ENCODE data around the gene ZFPM1. TPM values are rescaled to one million over a fixed set of nuclear protein-coding genes. Genes with fewer than 3 reads are reported as not detected.

ZFPM1 gene
- total RNA-seq, 1 experiment from 2014 or later = 3.9 TPM

- no peaks in the 10 kb centered on the region for H3K36me3 ChIP-seq (ENCODE audit: control insufficient read depth, insufficient read depth, low read length)
Measured at GRCh38 chr16:88578446-88579313, 125.6 kb downstream of the ZFPM1 start.

DNA sequence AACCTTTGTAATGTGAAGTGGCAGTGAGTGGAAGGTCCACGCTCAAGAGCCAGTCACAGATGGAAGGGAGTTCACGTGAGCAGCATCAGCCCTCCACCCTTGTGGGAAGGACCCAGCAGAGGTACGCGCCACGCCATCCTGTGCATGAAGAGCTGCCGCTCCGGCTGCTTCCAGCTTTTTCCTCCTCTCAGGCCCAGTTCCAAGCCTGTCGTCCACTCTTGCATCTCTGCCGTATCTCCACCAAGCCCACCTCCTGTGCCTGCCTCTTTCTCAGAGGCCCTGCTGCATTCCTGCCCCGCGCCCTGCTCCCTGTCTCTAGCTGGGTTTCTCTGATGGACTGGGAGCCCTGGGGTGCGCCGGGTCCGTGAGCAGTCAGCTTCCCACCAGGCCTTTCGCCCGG, 127.3 kb downstream of the ZFPM1 start:
- no TSS peak for BruUV-seq (replicated peaks)
- no peak for ATAC-seq
- ChIA-PET CTCF (no interaction called here), POLR2A (interaction anchor here (0.6 kb wide), 1 partner anchor 10 kb away, joined by 3 read pairs; the partner anchor contains the start of gene ZC3H18)
- Histone ChIP-seq H3K9me3 (ENCODE audit: control insufficient read depth, insufficient read depth, low read depth, low read length) (no peaks in the 10 kb centered on the region), H3K36me3 (ENCODE audit: control insufficient read depth, insufficient read depth, low read length) (no peaks in the 10 kb centered on the region), H3K4me1 (ENCODE audit: control insufficient read depth, insufficient read depth, low read length) (no peaks in the 10 kb centered on the region), H3K4me3 (ENCODE audit: low read depth in 2 of 2, low read length in 2 of 2) (no peak overlapping the region), H3K27ac (ENCODE audit: low read length) (no peak overlapping the region), H3K27me3 (ENCODE audit: control insufficient read depth, insufficient read depth, low read length) (no peaks in the 10 kb centered on the region)
- DNase-seq (ENCODE audit: low read depth, low spot score) = no peak
- in situ Hi-C loops (cut with HindIII; ENCODE audit: low pct_unique_long_range_greater_than_20kb, low sequenced_read_pairs) = no loop called here
- TF ChIP-seq POLR2AphosphoS5 (IDR thresholded peaks at IDR 0.05; ENCODE audit: low read depth, low read length) (no peak), TCF7L2 (IDR thresholded peaks at IDR 0.05; ENCODE audit: low read depth, low read length) (no peak), REST (IDR thresholded peaks at IDR 0.05; ENCODE audit: insufficient read depth in 1 of 2, low read depth in 2 of 2, low read length in 1 of 2) (no peak), SIN3A (IDR thresholded peaks at IDR 0.05; ENCODE audit: borderline replicate concordance, insufficient read depth, low read depth, low read length) (no peak)
- TF ChIP-seq, protein P1, sequence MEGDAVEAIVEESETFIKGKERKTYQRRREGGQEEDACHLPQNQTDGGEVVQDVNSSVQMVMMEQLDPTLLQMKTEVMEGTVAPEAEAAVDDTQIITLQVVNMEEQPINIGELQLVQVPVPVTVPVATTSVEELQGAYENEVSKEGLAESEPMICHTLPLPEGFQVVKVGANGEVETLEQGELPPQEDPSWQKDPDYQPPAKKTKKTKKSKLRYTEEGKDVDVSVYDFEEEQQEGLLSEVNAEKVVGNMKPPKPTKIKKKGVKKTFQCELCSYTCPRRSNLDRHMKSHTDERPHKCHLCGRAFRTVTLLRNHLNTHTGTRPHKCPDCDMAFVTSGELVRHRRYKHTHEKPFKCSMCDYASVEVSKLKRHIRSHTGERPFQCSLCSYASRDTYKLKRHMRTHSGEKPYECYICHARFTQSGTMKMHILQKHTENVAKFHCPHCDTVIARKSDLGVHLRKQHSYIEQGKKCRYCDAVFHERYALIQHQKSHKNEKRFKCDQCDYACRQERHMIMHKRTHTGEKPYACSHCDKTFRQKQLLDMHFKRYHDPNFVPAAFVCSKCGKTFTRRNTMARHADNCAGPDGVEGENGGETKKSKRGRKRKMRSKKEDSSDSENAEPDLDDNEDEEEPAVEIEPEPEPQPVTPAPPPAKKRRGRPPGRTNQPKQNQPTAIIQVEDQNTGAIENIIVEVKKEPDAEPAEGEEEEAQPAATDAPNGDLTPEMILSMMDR (IDR thresholded peaks at IDR 0.05) = no peak
- intact Hi-C loops (cut with micrococcal nuclease; ENCODE audit: unreplicated experiment) = no loop called here

More at GRCh38 chr16:88578446-88579313, 125.6 kb downstream of the ZFPM1 start:
- no peak for DNase-seq (ENCODE audit: low read depth, low spot score)
- POLR2A ChIA-PET = no interaction called here
- TF ChIP-seq TCF7L2 (IDR thresholded peaks at IDR 0.05; ENCODE audit: low read depth, low read length) (no peak), POLR2AphosphoS5 (IDR thresholded peaks at IDR 0.05; ENCODE audit: low read depth, low read length) (no peak), SIN3A (IDR thresholded peaks at IDR 0.05; ENCODE audit: borderline replicate concordance, insufficient read depth, low read depth, low read length) (no peak), REST (IDR thresholded peaks at IDR 0.05; ENCODE audit: insufficient read depth in 1 of 2, low read depth in 2 of 2, low read length in 1 of 2) (no peak)
- TF ChIP-seq, protein P1 (IDR thresholded peaks at IDR 0.05) = no peak
- Histone ChIP-seq H3K4me3 (ENCODE audit: low read depth in 2 of 2, low read length in 2 of 2) (no peak overlapping the region), H3K27me3 (ENCODE audit: control insufficient read depth, insufficient read depth, low read length) (no peaks in the 10 kb centered on the region), H3K4me1 (ENCODE audit: control insufficient read depth, insufficient read depth, low read length) (no peaks in the 10 kb centered on the region), H3K9me3 (ENCODE audit: control insufficient read depth, insufficient read depth, low read depth, low read length) (no peaks in the 10 kb centered on the region), H3K27ac (ENCODE audit: low read length) (no peak overlapping the region)
- ATAC-seq = no peak
- in situ Hi-C loops (cut with HindIII; ENCODE audit: low pct_unique_long_range_greater_than_20kb, low sequenced_read_pairs) (no loop called here), intact Hi-C loops (cut with micrococcal nuclease; ENCODE audit: unreplicated experiment) (no loop called here)
- CTCF ChIA-PET = no interaction called here
- no TSS peak for BruUV-seq (replicated peaks)

Measured in Panc1 (cell line).